Stimulated activated CD4-positive, alpha-beta T cell treated with anti-CD3 and anti-CD28 coated beads, Interleukin-15, amount 100 ng/mL, for 1 hour (primary cell): ENCODE data around the gene MCTP1.
"Not testable (repeated sequence)": the region's sequence is repeated elsewhere in the genome, so short reads cannot be mapped to it uniquely, and the experiment has no call there.

ENCODE experiments used
- DNase-seq, 2 donors: peaks; one replicate each; pipeline ENCODE4 v3.0.0-alpha.2; 2020; ENCODE audit warnings: low read depth in 1 of 2, low spot score in 1 of 2

The MCTP1 gene

GRCh38 chr5:95035891-95036685 is 248.8 kb downstream of the MCTP1 start:
- no peak for DNase-seq

GRCh38 chr5:95032801-95033200 is 252.1 kb downstream of the MCTP1 start:
- DNase-seq = no peak

GRCh38 chr5:95029569-95030366 is 255.1 kb downstream of the MCTP1 start:
- DNase-seq = no peak

DNA sequence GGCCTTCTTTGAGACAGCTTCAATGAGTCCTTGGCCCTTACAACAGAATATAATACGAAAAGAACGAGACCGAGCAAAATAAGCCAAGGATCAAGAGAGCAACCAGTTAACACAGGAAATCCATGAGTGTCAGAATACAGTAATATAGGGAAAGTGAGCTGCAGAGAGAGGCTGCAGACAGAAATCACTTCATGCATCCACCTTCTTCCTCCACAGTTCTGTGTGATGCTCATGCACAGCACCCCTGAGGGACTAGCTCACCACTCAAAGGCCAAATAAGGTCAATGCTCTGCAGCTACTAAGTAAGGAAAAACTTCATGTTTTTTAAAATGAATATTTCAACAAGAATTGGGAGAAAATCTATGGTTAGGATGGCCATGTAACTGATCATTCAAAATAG is 257.1 kb downstream of the MCTP1 start:
- no peak for DNase-seq

DNA sequence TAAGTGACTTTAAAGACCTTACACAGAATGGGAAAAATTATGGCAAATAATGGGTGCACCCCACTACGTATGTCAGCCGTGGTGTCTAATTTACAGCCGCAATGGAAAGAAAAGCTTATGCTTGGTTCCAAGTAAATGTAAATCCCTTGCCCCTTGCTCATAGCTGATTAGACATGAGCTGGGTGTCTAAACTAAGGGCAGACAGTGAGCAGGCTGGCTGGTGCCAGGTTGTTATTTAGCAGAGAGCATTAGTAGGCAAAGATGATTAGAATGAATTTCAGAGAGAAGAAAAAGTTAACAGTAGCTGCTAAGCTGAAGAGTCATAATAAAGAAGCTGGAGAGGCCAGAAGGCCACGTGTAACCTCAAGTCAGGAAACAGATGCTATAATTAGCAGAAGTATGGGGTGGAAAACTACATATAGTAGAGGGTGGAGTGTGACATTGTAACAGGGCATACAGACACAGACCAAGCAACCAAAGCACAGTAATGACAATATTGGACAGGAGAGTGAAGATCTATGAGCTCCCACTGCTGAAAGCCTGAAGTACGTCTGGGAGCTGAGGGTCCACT is 257.7 kb downstream of the MCTP1 start:
- no peak for DNase-seq

DNA sequence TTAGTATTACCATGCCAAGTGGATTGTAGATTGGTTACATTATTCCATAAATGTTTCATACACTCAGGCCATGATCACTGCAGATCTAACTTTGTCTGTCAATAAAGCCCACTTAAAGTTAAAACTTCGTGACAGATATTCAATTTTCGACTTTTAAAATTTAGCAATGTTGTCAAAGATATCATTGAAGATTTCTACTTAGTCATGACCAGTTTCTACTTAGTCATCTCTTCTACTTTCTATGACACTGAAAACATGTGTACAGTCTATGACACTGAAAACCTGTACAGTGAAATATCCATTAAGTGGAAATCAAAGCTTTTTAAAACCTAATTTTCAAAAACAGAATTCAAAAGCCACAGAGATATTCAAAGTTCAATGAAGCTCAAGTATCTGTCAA is 258.2 kb downstream of the MCTP1 start:
- no peak for DNase-seq

GRCh38 chr5:95022967-95023695 is 261.8 kb downstream of the MCTP1 start:
- no peak for DNase-seq

GRCh38 chr5:95020345-95020744 is 264.5 kb downstream of the MCTP1 start:
- no peak for DNase-seq

DNA sequence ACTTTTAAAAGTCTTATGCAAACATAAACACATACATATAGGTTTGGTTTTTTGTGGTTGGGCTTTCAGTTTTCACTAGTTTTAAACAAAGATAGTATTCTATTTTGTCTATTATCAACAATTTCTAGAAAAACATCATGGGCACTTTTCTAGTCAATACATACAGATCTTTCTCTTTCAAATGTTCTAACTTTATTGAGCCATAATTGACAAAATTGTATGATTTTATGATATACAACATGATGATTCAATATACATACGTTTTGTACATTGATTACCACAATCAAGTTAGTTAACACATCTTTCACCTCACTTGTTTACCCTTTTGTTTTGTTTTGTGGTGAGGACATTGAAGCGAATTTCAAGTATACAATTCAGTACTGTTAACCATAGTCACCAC is 265.9 kb downstream of the MCTP1 start:
- no peak for DNase-seq

DNA sequence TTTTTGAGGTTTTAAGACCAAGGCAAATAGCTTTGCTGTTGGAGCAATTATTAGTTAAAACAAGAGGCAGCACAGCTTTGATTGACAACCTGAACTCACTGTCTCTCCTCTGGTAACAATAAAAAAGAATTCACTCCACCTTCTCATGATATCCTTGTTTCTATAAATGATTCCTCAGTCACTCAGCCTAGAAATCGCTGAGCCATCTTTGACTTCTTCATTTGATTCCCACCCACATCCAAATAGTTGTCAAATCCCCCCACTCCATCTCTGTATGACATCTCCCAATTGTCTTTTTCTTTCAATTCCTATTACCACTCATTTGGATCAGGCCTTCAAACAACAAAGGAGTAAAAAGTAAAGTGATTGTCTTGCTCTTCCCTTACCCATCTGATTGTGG is 266.4 kb downstream of the MCTP1 start:
- DNase-seq = no peak

DNA sequence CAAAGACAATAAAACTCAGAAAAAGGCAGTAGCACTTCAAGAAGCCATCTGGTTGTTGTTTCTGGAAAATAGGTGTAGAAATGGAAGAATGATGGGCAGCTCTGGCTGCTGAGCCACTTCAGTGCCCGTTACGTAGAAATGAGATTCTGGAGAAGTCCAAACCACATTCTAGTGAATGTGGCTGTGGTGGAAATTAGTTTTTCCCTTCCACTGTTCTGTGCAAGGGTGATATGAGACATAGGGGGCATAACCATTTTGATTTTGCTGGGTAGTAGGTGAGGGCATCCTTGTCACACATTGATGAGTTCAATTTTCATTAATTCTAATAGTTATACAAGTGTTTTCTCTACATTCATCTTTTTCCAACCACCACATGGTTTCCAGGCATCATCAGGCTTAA is 275.1 kb downstream of the MCTP1 start:
- no peak for DNase-seq

DNA sequence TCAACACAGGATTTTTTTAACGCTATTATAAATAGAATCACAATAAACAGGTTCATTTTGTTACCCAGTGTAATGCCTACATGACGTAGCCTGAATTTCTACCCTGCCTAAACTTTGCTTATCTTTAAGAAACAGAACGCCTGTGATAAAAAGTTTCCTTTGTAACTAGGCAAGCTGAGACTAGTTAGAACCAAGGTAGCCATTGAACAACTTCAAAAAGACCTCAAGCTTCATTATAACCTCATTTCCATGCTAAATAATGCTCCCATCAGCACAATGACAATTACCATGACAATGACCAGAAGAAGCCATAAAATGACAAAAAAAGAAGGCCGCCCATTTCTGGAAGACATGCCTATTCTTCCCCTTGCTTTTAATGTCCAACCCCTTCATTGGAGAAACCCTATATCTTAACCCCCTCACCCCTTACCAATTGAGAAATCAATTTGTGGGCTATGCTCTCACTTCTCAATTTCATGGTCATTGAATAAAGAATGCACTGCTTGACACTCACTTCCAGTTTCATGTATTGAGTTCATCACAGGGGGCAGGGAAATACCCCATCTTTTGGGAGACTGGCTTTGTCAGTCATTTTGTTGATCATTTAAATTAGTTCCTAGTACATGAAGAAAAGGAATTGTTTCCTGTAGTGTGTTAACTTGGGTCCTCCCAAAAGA is 276.8 kb downstream of the MCTP1 start:
- DNase-seq = no peak

DNA sequence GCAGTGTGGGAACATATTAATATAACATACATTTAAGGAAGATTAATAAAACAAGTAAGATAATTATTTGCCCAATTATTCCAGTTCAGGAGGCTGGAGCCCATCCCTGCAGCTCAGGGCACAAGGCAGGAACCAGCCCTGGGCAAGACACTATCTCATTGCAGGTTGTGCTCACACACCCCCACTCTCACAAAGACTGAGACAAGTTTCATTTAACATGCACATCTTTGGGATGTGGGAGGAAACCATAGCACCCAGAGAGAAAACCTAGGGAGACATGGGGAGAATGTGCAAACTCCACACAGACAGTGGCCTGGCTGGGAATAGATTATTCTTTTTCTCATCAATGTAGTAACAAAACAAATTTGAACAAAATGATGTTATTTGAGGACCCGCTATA is 279.1 kb downstream of the MCTP1 start:
- DNase-seq = no peak

DNA sequence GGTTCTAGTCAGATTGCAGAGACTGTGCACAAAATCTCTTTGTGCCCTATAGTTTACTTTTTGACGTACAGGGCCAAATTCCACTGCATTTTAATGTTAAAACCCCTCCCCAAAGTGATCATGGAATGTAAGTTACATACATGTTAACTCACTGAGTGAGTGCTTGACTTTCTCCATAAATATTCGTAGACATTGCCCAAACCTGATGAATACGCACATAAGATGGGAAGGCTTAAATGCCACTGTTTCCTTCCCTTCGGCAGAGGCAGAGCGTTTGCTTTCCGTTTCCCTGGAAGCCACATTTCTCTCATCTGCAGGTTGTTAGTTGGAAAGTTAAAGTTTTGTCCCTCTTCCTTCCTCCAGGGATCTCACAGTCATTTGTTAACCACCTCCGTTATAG is 286.2 kb downstream of the MCTP1 start:
- DNase-seq = no peak

DNA sequence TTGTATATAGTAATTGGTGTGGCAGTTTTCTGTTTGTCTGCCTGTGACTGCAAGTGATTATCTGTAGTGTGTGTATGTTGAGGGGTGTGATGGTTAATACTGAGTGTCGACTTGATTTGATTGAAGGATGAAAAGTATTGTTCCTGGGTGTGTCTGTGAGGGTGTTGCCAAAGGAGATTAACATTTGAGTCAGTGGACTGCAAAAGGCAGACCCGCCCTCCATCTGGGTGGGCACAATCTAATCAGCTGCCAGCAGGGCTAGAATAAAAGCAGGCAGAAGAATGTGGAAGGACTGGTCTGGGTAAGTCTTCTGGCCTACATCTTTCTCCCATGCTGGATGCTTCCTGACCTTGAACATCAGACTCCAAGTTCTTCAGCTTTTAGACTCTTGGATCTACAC is 290.4 kb downstream of the MCTP1 start:
- not testable (repeated sequence) for DNase-seq

DNA sequence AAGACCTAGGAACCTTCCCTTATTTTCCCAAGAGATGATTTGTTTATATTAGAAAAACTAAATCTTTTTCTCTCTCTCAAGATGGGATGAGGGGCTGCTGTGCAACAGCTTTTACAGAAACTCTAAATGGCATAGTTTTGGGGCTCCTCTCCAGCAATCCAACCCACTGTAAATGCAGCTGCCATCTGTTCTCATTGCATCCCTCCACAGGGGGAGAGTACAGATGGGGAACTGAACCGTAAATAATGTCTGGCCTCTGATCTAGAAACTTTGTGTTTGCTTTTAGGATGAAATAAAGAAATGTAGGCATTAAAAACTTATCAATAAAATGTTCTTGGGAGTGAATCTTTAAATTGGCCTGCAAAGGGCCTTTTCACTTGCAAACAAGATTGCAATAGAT is 291.4 kb downstream of the MCTP1 start:
- DNase-seq = no peak

DNA sequence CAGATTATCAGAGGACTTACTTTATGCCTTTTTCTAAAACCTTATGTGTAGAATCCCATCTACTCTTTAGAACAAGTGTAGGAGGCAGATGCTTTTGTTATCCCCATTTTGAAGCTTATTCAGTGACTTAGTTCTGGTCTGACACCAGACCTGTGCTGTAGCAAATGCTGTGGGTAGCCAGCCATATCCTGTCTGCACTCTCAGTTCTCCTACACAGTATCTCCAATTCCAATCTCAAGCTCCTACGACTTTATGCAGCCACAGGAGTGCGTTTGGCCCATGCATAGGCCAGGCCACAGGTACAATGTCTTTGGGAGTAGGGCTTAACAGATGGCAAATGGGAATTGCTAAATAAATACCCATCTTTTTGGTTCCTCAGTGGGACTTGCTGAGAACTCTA is 292.6 kb downstream of the MCTP1 start:
- DNase-seq = no peak

DNA sequence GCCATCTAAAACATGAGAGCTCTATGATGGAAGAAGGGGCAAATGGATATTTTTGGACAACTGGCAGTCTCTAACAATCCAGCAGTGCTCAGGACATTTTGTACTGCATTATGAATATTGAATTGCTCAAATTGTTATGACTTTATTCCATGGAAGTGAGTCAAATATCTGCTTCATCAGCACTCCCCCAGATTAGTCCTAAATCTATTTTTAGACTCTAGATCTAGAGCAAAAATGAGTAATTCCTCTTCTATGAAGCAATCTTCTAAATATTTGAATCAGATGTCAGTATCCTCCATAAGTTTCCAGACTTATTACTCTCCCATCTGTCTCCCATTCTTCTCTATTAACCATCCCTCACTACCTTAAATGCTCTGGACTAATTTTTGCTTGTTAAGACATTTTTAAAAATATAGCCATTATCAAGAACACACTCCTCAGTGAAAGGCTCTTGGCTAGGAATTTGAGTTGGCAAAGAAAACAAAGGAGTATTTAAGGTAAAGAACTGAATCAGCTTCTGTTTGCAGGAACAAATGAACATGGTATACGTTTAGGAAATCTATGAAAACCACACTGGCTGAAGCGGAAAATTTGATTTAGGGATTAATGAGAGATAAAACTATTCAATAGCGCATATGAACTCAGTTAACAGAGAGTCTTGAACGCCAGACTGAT is 300.9 kb downstream of the MCTP1 start:
- DNase-seq = no peak

DNA sequence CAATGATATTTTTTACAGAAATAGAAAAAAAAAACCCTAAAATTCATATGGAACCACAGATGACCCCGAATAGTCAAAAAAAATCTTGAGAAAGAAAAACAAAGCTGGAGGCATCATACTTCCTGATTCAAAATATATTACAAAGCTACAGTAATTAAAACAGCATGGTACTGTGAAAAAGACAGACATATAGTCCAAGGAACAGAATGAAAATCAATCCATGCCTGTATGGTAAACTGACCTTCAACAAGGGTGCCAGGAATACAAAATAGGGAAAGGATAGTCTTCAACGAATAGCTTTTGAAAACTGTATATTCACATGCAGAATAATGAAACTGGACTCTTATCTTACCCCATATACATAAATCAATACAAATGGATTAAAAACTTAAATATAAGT is 307.5 kb downstream of the MCTP1 start:
- DNase-seq = no peak

GRCh38 chr5:94976853-94977252 is 308.0 kb downstream of the MCTP1 start:
- no peak for DNase-seq
